GM19452 (cell line): ENCODE results near the gene CHRD.

Experiments used
- ATAC-seq: cut with Tn5 transposase; IDR thresholded peaks from one replicate; pipeline ENCODE4 v1.9.1; 2021; ENCODE audit not compliant: unreplicated experiment

CHRD gene

DNA sequence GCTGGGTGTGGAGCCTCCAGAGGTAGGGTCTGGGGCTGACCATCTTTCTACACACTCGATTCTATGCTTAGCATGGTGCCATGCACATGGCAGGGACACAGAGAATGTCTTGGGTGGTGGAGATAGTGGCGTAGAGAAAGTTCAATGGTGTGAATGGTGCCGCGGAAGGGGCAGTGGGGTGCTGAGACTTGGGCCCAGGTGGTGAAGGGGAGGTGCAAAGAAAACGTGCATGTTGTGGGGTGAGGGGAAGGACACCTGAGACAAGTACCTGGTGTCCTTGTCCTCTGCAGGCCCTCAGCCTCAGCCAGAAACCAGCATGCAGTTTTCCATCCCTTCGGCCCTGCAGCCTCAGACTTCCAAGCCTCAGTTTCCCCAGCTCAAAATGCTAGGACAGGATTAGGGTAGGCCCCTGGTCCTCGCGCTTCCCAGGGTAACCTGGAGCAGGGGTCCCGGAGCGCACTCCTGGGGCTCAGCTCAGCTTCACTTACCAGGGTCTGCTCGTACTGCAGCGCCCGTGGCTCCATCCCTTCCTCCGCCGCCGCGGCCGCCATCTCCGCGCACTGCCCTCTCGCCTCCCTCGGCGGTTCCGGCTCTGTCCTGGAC lies 18.8 kb upstream of the CHRD start:
- peak; percentile 0 for ATAC-seq

DNA sequence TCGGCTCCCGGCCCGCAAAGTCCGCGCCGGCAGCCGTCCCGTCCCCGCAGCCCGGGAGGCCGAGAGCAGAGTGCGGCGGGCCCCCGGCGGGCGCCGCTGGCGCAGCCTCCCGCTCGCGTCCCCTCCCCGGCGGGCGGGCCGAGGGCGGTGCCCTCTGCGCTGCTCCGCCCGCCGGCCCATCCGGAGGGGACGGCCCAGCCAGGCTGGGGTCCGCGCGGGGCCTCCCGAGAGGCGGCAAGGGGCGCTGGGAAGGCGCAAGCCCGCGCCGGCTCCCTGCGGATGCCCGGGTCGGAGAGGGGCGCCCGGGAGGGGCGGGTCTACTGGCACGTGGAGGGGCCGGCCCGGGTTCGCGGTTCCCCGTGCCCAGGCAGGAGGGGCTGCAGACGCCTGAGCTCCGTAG lies 18.3 kb upstream of the CHRD start, which contains the start of the genes CLCN2 and POLR2H:
Gene CLCN2 (minus strand): TSS at position 74 of the 400 bp plus-strand sequence. CDS start 126 bp downstream, outside the sequence.
Gene POLR2H (plus strand): TSS at position 179 of the 400 bp plus-strand sequence. CDS start 1,783 bp downstream, outside the sequence.
- ATAC-seq = peak; percentile 34

DNA sequence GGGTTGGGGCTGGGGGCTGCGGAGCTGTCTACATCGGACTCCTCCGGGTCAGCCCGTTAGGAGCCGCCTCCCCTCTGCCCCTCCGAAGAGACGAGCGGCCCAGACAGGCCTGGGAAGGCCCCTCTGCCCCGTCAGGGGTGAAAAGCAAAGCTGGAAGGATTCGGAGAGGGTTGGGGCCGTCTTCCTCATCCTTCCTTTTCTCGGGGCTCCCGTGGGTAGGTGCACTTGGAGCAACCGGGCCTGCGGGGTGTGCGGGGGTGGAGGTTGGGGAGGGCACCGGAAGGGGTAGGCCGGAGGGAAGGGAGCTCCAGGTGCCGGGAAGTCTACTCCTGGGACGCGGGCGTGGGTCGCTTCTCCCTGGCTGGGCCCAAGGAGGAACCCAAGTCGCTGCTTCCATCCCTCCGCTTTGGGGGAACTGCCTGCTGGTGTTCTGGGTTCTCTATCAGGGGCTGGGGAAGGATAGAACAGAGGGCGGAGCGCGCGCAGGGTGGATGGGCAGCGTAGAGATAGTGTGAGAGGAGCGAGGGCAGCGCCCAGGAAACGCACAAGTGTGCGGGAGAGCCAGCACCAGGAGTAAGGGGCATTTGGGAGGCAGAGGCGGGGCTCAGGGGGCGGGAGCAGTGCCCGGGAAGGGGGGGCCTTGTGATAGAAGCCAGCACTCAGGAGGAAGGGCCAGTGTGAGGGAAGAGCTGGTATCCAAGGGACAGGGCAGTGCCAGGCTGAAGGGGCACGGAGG lies 17.8 kb upstream of the CHRD start:
- ATAC-seq = no peak

DNA sequence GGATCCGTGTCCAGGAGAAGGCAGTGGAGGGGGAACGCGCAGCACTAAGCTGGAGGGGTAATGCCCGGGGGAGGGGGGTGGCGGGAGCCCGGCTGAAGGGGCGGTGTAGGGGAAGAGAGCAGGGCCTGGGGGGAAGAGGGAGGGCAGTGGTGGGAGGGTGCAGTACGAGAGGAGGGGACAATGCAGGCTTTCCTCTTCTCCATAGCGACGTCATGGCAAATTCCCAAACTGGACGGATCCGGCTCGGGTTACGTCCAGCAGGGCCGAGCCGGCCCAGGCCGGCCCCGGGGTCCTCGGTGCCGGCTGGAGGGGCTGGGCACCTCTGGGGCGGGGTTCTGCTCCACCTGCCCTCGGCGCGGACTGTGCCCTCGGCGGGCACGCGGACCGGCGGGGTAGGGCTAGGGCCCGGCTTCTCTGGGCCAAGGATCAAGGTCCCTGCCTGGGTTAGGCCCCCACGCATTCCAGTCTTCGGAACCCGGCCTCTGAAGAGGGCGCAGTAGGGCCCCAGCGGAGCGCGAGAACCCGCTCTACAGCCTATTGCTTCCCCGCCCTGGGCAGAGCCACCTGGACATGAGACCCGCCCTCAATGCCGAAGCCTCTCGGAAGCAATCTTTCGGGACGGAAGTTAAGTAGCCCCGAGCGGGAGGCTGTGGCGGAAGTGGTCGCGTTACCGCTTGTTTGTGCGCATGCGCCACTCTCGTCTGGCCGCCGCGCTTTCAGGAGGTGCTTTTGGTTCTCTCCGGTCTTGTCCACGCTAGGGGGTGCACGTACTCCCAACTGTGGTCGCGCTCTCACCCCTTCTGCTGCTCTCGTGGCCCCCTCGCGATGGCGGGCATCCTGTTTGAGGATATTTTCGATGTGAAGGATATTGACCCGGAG lies 16.9 kb upstream of the CHRD start:
- ATAC-seq = peak; percentile 87

DNA sequence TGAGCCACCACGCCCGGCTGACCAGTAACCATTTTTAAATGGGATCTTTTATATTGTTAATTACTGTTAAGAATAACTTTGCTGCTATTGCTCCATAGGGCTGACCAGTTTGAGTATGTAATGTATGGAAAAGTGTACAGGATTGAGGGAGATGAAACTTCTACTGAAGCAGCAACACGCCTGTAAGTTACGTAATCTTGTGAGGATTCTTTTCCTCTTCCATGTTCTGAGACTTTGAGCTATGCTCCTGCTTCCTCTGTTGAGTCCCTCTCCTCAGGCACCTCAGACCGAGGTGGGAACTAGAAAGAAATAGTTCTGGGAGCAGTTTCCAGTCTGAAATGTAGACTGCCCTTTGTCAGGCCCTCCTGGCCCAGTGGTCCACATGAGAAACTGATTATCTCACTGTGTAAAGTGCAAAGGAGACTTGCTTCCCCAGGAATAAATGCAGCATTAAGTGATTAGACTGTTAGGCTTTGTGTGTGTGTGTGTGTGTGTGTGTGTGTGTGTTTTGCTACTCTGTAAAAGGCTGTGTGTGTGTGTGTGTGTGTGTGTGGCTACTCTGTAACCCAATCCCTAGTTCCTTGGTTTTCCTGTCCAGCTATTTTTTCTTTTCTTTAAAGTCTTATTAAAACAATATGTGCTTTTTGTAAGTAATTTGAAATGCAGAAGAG lies 13.1 kb upstream of the CHRD start:
- no peak for ATAC-seq

DNA sequence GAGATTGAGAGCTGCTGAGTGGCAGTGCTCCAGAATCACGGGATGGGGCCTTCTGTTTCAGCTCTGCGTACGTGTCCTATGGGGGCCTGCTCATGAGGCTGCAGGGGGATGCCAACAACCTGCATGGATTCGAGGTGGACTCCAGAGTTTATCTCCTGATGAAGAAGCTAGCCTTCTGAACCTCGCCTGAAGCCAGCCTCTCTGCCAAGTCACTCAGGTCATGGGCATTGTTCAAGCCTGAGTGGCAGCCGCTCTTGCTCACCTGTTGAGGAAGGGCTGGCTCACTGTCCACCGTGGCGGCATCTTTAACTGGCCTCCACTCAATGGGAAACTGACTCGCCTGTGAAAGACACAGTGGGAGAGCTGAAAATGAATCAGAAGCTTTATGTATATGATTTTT lies 11.7 kb upstream of the CHRD start:
- ATAC-seq = no peak

DNA sequence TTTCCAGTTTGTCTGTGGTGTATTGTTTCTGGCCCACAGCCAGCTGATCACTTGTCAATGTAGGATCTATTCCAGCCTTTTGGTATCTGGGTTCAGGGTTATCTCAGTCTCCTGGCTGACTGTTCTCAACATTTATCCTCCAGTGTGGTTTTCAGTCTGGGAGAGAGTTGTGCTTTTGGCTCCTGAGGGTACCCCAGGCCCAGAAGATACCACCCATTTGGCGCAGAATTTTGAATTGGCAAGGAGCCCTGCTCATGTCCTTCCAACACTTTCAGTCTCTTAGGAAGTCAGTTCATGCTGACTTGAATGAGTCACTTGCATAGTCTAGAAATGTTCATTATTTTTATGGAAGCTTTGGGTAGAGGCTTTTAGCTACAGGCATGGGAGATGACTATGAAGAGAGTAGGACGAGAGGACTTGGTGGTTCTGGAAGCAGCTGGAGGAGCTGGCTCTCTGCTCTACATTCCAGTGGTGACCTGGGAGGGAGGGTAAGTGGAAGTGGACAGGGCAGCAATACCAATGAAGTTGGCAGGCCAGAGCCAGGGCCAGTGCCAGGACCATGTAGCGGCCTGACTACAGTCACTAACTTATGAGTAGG lies 11.2 kb upstream of the CHRD start:
- ATAC-seq = no peak

DNA sequence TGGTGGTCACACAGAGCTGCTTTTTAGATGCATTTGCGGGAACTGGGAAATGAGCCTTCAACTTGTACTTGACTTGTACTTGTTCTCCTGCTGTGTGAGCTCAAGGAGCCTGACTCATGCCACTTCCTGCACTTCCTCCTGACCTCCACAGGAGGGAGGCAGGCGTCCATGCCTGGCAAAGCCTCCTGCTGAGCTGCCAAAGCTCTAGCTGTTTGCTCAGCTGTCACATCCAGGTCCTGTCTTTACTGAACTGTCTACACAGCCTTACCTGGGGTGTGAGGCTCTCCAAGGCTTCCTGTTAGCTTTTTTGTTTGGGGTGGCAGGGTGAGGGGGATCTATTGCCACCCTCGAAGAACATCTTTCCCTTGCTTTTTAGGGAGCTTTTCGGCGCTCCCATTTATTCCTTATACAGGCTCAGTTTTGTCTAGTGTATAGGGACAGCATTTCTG lies 8.3 kb upstream of the CHRD start:
- ATAC-seq = peak; percentile 71

DNA sequence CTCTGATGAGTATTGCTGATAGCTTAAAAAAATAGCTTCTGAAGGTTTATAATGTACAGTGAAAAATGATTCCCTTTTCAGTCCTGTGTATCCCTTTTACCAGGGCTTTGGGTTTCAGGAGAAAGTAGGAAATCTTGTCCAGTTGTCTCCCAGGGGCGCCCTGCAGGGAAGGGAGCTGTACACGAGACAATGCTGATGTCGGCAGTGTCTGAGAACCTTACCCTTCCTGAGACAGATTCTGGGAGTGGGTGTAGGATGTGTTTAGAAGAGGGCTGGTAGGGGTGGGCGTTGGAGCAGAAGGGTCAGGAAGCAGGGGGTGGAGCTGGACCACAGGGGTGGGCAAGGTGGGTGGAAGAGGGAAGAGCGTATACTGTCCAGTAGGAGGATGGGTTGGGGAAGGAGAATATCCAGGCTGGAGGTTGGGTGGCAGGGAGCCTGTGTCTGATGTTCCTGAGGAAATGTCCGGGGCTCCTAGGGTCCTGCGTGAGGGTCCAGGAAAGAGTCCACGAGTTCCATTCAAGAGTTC lies 7.5 kb upstream of the CHRD start:
- no peak for ATAC-seq

DNA sequence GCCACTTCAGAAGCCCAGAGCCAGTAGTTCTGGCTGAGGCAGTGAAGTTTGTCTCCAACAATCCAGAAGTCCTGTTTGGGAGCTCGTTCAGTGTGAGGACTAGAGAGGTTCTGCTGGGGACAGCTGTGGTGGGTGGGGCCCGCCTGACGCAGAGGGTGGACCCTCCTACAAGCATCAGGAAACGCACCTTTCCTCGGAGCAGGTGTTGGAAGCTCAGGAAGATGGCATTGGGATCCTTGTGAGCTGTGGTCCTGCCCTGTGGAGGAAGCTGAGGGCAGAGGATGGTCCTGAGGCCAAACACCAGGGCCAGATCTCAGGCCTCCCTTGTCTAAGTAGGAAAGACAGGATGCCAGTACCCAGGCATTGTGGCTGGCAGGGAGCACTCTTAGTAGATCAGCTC lies 6.9 kb upstream of the CHRD start:
- ATAC-seq = no peak

DNA sequence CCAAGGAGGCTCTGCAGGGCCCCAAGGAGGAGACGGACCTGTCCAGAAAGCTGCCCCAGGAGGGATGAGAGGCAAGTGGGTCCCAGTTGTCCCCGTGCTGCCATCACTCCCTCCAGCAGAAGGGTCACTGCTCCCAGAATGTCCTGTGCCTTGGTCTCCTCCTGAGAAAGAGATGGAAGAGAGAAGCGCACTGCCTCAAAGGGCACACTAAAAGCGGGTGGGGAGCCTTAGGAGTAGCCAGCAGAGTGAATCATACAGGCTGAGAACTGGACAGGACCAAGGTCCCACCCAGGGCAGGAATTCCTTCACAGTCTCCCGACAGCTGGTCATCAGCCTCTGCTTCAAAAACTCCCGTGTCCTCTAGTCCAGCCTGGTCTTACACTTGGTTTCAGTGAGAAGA lies 6.4 kb upstream of the CHRD start:
- ATAC-seq = no peak

DNA sequence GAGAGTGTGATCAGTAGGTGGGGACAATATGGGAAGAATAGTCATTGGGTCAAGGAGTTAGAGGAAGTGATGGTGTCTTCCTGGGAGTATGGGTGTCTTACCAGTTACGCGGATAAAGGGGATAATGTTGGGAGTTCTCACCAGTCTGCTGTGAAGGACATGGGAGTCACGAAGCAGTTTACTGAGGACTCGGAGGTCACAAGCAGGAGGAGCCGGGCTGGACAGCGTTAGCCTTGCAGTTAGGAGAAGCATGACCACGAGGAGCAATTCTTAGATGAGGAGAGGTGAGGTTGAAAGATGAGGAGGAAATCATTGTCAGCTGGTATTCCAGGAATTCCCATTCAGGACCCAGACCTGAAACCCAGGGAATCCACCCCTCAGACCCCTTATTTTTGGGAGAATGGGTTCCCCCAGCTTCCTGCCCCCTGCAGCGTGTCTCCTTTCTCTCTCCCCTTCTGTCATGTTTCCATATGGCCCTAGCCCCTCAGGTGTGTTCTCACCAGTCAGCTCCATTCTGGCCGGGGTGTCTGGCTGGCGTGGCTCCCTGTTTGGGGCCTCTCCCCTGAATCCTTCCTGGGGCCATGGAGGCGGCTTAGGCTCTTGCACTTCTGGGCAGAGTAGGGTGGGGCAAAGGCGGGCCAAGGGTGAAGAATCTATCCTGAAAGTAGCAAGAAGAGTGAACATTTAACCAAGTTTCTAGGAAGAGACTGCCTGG lies 4.0 kb upstream of the CHRD start:
- ATAC-seq = no peak

DNA sequence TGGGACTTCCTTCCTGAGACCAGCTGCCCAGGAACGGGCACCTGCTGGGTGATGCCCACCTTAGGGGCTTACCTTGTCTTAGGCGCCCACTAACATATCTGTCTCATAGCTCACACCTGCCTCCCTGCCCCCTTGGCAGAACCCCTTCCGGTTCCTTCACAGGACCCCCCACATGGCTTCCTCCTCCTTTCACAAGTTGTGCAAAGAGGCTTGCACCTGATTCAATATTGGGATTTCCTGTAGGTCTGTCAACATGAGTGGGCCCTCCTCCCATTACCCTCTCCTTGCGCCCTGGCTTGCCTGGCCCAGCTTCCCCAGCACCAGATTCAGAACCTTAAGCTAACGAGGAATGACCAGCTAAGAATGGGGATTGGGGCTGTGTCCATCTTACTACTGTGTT lies 2.5 kb upstream of the CHRD start:
- ATAC-seq = no peak

DNA sequence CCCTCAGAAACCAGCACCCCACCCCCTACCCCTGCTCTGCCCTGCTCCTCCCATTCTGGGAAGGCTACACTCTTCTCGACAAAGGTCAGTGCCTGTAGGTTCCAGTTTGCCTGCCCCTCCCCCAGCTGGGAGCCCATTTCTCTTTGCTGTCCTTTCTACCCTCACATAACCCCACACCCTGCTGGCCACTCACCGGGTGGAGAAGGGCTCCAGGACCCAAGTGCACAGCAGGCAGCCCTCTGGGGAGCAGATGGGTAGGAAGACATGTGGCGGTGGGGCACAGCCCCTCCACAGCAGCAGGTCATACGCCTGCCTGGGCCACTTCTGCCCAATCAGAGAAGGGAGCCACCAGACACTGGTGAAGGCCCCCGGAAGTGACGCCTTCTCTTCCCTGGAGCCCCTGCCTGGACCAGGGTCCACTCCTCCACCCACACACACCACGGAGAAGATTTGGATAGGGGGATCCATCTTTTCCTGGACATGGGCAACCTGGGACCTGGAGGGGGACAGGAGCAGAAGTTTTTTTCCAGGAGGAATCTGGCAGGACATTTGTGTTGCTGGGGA lies 1.9 kb upstream of the CHRD start, which contains the start of gene THPO:
Gene THPO (minus strand): TSS at position 326 of the 564 bp plus-strand sequence. CDS start 1,948 bp downstream, outside the sequence.
- no peak for ATAC-seq

DNA sequence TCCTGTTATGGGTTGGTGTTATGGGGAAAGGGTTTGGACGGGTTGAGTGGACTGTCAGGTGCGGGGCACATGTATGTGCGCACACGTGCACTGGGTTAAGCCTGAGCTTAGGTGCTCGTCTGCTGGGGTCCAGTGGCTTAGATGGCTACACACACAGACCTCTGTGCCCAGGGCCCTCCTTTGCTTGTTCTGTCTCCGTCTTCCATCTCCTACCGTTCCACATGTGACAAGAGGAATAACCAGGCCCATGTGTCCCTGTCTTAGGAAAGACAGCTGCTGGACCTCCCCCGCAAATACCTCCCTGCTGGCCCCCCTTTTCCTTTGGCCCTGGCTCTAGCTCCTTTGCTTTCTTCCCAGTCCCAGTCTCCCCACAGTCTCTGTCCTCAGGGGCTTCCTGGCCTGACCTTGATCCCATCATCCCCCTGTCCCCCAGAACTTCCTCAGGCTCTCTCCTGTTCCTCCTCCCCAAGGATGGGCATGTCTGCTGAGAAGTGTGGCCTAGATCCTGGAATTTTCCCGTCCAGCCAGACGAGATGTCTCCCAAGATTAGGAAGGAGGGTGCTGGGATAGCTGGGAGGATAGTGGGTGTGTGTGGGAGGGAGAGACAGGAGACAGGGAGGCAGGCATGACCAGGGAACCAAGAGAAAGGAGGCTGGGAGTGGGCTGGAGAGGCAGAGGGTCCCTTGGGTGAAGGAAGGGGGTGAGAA lies 1.1 kb upstream of the CHRD start:
- ATAC-seq = no peak

DNA sequence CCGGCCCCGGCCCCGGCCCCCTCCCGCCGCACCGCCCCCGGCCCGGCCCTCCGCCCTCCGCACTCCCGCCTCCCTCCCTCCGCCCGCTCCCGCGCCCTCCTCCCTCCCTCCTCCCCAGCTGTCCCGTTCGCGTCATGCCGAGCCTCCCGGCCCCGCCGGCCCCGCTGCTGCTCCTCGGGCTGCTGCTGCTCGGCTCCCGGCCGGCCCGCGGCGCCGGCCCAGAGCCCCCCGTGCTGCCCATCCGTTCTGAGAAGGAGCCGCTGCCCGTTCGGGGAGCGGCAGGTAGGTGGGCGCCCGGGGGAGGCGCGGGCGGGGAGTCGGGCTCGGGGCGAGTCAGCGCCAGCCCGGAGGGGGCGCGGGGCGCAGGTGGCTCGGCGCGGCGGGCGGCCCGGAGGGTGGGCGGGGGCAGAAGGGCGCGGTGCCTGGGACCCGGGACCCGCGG lies 352 bp downstream of the CHRD start:
- ATAC-seq = no peak

DNA sequence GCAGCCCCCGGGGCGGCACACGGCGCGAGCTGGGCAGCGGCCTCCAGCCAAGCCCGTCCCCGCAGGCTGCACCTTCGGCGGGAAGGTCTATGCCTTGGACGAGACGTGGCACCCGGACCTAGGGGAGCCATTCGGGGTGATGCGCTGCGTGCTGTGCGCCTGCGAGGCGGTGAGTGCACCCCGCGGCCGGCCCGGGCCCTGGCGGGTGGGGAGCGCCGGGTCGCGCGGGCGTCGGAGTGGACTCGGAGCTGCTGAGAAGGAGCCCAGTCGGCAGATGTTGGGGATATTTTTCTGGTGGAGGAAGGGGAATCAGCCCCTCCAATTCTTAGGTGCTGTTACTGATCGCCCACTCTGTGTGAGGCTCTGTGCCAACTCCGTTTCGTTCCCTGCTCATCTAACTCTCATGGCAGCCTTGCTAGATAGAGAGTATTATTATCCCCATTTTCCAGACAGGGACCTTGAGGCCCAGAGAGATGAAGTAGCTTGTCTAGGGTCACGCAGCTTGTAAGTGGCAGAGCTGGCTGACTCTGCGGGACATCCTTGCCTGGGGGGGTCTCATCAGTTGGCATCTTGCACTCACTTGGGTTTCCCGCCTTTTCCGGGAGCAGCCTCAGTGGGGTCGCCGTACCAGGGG lies 890 bp downstream of the CHRD start:
- ATAC-seq = no peak
